Activated T-cell treated with anti-CD3 and anti-CD28 coated beads, Interleukin-2, amount 50 U/mL, for 1 hour (primary cell): ENCODE measurements around the gene TTC39C.
"Not testable (repeated sequence)": the region's sequence is repeated elsewhere in the genome, so short reads cannot be mapped to it uniquely, and the experiment has no call there.

Experiments
- DNase-seq: peaks from one replicate; pipeline ENCODE4 v3.0.0-alpha.2; 2020

Gene TTC39C

DNA sequence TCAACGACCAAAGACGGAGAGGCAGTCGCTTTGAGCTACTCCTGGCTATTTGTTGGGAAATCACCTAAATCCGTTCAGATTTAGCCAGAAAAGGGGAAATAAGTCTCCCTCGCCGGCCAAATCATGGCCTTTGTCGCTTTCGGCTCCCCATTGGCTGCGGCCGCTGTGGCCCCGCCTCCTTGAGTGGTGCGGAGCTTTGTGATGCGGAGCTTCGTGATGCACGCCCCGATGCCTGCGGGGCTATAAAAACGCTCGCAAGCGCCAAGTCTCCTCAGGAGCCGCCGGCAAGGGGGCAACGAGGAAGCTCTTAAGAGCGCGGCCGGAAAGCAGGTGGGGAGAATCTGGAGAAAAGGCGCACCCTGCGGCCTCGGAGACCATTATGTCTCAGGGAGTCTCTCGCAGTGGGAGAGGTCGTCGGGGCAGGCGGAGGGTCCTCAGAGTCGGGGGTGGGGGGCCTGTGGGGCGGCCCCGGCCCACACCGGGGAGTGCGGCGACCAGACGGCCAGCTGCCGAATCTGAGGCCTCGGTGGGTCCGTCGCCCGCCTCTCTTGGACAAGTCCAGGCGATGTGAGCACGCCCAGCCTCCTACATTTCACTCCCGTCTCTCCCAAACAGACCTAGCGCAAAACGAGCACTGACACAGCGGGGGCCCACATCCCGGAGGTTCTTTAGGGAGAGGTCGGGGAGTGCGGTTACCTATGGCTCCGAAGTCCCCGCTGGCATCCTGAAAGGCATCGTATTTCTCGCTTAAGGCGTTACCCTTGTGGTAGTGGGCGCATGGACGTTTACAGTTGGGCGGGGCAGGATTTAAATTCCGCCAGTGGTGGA lies 124.4 kb downstream of the TTC39C start, which contains the start of gene CABYR:
Gene CABYR, plus strand, starts transcription at position 274 of the 828 bp plus-strand sequence. CDS start 4,053 bp downstream, outside the sequence.
- peak; percentile 80 for DNase-seq

DNA sequence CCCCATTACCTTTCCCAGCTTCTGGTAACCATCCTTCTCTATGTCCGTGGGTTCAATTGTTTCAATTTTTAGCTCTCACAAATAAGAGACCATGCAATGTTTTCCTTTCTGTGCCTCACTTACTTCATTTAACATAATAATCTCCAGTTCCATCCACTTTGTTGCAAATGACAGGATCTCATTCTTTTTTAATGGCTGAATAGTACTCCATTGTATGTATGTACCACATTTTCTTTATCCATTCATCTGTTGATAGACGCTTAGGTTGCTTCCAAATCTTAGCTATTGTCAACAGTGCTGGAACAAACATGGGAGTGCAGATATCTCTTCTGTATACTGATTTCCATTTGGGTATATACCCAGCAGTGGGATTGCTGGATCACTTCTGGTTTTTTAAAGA lies 126.1 kb downstream of the TTC39C start:
- DNase-seq, result no peak

DNA sequence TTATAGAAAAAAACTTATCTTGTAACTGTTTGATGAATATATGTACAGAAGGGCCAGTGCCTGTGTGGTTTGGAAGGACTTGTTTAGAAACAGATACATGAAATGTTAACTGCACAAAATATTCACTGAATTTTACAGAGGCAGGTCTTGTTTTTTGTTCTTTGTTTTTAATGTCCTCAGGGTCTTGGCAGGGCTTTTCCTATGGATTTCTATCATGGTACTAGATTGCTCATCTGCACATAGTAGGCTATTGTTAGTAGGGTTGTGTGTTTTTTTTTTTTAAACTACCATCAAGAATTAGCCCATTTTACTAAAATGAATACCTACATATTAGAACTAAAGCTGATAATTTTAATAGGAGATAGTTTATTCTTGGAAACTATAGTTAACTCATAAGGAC lies 127.8 kb downstream of the TTC39C start:
- DNase-seq, result no peak

- DNase-seq, result not testable (repeated sequence)
These were observed 135.0 kb downstream of the TTC39C start for GRCh38 chr18:24149591-24149990.

DNA sequence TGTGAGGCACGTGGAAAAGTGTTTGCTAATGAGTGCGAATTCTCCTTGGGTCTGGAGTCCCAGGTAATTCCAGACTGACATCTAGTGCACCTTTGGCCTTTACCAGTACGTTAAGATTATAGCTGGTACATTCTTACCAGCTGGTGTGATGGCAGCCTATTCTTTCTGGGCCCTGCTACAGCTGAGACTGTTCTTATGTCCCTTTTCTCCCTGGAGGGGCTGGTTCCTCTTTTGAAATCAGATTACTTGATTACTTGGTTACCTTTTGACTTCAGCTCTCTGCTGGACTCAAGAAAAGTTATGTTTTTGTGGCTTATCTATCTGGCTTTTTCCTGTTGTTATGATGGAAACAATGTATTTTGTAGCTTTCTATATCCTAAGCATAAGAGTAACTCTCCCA lies 138.8 kb downstream of the TTC39C start:
- no peak for DNase-seq

GRCh38 chr18:24157855-24158254 lies 143.3 kb downstream of the TTC39C start:
- DNase-seq, result no peak

DNA sequence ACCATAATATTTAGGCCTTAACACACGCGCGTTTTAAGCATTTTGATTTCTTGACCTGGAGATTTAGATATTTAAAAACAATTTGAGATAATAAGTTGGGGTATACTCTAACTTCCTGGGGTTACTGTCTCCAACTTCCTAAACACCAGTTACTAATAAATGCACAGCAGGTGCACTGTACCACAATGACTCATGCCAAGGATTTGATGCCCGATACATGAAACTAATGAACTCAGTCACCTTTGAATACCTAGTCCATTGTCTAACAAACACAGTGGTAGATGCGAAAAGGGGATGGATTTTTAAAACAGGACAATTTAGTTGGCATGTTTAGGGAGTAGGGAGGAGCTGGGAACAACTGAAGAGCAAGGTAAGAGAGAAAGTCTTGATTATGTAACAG lies 145.5 kb downstream of the TTC39C start:
- DNase-seq, result no peak

GRCh38 chr18:24161304-24161703 lies 146.8 kb downstream of the TTC39C start:
- no peak for DNase-seq

- no peak for DNase-seq
These were observed 153.9 kb downstream of the TTC39C start for GRCh38 chr18:24168496-24168895.

GRCh38 chr18:24170360-24170759 lies 155.8 kb downstream of the TTC39C start:
- no peak for DNase-seq

DNA sequence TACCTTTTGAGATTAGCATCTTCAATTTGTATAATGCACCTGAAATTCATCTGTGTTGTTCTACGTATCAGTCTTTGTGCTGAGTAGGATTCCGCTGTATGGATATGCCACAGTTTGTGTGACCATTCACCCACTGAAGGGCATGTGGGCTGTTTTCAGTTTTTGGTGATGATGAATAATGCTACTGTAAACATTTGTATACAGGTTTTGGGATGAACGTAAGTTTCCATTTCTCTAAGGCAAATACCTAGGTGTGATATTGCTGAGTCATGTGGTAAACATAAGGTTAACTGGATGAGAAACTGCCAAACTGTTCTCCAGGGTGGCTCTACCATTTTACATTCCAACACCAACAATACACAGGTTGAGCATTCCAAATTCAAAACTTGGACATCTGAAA lies 159.4 kb downstream of the TTC39C start:
- no peak for DNase-seq

DNA sequence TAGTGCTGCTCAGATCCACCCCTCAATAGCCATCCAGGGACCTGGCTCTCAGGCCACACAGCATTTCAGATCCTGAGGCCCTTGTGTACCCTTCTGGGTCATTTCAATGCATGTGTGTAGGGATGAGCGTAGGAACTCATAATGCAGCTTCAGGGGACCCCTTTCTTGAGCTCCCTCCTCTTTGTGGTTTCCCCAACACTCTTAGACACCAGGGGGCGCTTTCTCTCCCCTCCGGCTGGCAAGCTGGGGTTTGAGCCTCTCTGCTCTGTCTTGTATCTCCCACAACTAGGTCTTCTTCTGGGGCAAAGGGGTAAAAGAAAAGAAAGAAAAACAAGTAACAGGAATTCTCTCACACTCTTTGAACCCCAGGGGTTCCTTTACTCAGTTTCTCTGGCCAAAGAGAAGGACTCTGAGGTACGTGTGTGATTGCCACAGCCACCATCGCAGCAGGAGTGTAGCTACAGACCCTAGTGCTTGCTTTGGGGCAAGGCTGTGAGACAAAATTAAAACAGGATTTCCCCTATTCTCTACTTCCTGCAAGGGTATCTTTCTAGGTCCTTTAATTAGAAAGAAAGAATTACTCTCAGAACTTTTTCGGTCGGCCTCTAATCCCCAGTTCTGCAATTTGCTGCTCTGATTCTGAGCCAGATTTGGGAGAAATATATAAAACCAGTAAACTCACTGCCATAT lies 162.3 kb downstream of the TTC39C start:
- no peak for DNase-seq

- DNase-seq, result no peak
These were observed 163.1 kb downstream of the TTC39C start for GRCh38 chr18:24177499-24178133.

DNA sequence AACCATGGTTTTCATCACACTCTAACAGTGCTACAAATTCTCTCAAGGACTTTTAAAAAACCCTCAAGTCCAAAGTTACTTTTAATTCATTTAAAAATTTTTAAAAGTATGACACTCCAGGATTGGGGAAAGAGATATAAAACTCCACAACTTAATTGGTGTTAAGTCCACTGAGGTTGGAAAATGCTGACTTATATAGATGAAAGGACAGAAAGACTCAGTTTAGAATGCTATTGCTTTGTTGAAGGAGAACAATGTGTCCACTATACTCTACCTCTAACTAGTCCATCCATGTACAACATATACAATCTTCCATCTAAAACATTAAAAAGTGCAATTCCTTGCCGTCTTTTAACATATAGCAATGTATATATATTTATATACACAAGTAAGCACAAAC lies 165.5 kb downstream of the TTC39C start:
- DNase-seq, result no peak

DNA sequence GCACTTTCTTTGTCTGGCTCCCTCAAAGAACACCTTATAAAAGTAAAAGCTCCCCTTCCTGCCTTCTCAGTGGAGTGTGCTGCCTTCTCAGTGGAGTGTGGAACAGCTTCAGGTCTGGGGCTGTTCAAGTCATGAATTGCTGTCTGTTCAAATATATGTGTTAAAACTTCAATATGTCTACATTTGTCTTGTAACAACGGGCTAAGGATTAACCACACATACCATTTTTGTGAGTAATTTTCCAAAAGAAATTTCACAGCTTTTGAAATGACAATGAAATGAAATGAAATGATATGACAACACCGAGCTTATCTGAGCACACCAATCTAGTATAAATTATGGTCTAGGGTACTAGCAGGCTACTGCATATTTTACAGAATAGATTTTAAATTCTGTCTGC lies 167.3 kb downstream of the TTC39C start:
- no peak for DNase-seq
